Measurements from ENCODE around the gene ZNF14. TPM values are rescaled to one million over a fixed set of nuclear protein-coding genes. Genes with fewer than 3 reads are reported as not detected.

The ZNF14 gene
- polyA plus RNA-seq, 2 donors: 2.2 to 2.3 TPM

Other genes starting within 250 kb of the ZNF14 start
- gene TSSK6, start 217.6 kb downstream of the ZNF14 start, polyA plus RNA-seq: 1 to 10 TPM; 1.0 to 1.2 TPM
- 100 to 1,000 TPM; 273 to 353 TPM for gene NDUFA13, start 216.9 kb downstream of the ZNF14 start, polyA plus RNA-seq
- 1 to 10 TPM; 1.6 to 7.3 TPM for gene YJEFN3, start 204.2 kb downstream of the ZNF14 start, polyA plus RNA-seq
- under 1 TPM; 0.01 to 0.02 TPM for gene CILP2, start 194.8 kb downstream of the ZNF14 start, polyA plus RNA-seq
- gene PBX4, start 114.4 kb downstream of the ZNF14 start, polyA plus RNA-seq: 1 to 10 TPM; 1.4 to 3.9 TPM
- gene LPAR2, start 104.9 kb downstream of the ZNF14 start, polyA plus RNA-seq: 10 to 100 TPM in 1 of 2 donors, 1 to 10 TPM in 1; 8.3 to 10.3 TPM
- 10 to 100 TPM in 1 of 2 donors, 1 to 10 TPM in 1; 6.3 to 10.5 TPM for gene GMIP, start 89.5 kb downstream of the ZNF14 start, polyA plus RNA-seq
- gene ATP13A1, start 69.4 kb downstream of the ZNF14 start, polyA plus RNA-seq: 10 to 100 TPM; 29.2 to 39.8 TPM
- gene ZNF101, start 64.3 kb downstream of the ZNF14 start, polyA plus RNA-seq: 10 to 100 TPM; 10.4 to 12.2 TPM
- gene ZNF506, start 88.6 kb upstream of the ZNF14 start, polyA plus RNA-seq: 1 to 10 TPM; 3.4 to 5.1 TPM
- 1 to 10 TPM; 1.5 to 1.8 TPM for gene ZNF253, start 132.8 kb upstream of the ZNF14 start, polyA plus RNA-seq
- 1 to 10 TPM; 1.8 TPM for gene ZNF93, start 167.8 kb upstream of the ZNF14 start, polyA plus RNA-seq